Activated naive CD4-positive, alpha-beta T cell treated with anti-CD3 and anti-CD28 coated beads for 36 hours (primary cell): ENCODE results near the gene B3GALT4. TPM values are rescaled to one million over a fixed set of nuclear protein-coding genes. Genes with fewer than 3 reads are reported as not detected.

ENCODE experiments used
- CTCF ChIA-PET: fragments of 350-600 bp; sonication (Branson Sonifier 250); formaldehyde crosslinking; loops from one replicate; lab custom pipeline; 2021; ENCODE audit warnings: antibody characterized with exemption; lab: Charles Lee
- DNase-seq: peaks from one replicate; pipeline ENCODE4 v3.0.0-alpha.2; 2020
- H3K27ac Mint-ChIP-seq: one replicate; pipeline ENCODE4 v1.8.0; 2021; ENCODE audit warnings: mild to moderate bottlenecking, mixed read lengths
- H3K27me3 Mint-ChIP-seq: one replicate; pipeline ENCODE4 v1.8.0; 2021; ENCODE audit warnings: low read depth, mixed read lengths
- H3K36me3 Mint-ChIP-seq: one replicate; pipeline ENCODE4 v1.8.0; 2021; ENCODE audit warnings: low read depth, mixed read lengths
- H3K4me1 Mint-ChIP-seq: one replicate; pipeline ENCODE4 v1.8.0; 2021; ENCODE audit warnings: low read depth, mixed read lengths
- H3K4me3 Mint-ChIP-seq: one replicate; pipeline ENCODE4 v1.8.0; 2021; ENCODE audit warnings: mild to moderate bottlenecking, moderate library complexity, mixed read lengths
- H3K9me3 Mint-ChIP-seq: one replicate; pipeline ENCODE4 v1.8.0; 2021; ENCODE audit warnings: mixed read lengths
- intact Hi-C: fragments of 100-400 bp; cut with micrococcal nuclease; formaldehyde crosslinking; loops from one replicate; pipeline ENCODE4 v1.15.1; 2023
- total RNA-seq, 2 experiments: library from RNA; stranded (reverse); gene quantifications; one replicate each; pipeline ENCODE4 v1.2.3, GENCODE V29; 2021

B3GALT4 gene
- total RNA-seq, 2 experiments from 2014 or later: 4.4 TPM

DNA sequence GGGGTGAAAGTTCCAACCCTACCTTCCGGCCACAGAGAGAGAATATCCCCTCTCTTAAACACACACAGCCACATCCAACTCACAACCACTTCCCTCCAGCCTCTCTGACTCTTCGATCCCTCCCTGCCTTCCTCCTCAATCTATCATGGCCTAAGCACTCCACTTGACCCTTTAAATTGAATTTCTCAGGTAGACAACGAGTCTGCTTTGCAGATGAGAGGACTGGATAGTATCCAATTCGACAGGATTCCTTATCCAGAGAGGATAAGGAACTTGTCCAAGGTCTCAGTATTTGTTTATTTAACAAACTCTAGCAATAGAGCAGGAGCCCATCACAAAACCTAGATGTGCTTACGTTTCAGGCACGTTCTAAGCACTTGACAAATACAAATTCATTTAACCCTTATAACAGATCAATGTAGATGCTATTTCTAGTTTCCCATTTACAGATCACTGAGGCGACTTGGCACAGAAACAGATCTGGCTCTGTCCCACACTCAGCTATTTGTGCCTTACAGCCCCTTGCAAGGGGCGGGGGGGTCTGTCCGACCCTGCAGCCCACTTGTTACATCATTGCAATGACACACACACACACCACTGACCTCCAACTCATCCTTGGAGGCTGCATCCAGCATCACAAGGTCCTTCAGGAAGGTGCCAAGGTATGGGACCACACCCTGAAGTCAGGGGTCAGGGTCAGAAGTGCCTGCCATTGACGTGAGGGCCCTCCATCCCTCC, 17.3 kb downstream of the B3GALT4 start:
- intact Hi-C loops: no loop called here
- no peaks in the 10 kb centered on the region for H3K9me3 Mint-ChIP-seq
- peaks cover 28% of the 10 kb centered on the region for H3K4me1 Mint-ChIP-seq
- no peak for DNase-seq
- H3K27me3 Mint-ChIP-seq: no peaks in the 10 kb centered on the region
- no peak overlapping the region for H3K27ac Mint-ChIP-seq
- H3K36me3 Mint-ChIP-seq: peaks cover 10% of the 10 kb centered on the region
- CTCF ChIA-PET: no interaction called here
- H3K4me3 Mint-ChIP-seq: no peak overlapping the region

DNA sequence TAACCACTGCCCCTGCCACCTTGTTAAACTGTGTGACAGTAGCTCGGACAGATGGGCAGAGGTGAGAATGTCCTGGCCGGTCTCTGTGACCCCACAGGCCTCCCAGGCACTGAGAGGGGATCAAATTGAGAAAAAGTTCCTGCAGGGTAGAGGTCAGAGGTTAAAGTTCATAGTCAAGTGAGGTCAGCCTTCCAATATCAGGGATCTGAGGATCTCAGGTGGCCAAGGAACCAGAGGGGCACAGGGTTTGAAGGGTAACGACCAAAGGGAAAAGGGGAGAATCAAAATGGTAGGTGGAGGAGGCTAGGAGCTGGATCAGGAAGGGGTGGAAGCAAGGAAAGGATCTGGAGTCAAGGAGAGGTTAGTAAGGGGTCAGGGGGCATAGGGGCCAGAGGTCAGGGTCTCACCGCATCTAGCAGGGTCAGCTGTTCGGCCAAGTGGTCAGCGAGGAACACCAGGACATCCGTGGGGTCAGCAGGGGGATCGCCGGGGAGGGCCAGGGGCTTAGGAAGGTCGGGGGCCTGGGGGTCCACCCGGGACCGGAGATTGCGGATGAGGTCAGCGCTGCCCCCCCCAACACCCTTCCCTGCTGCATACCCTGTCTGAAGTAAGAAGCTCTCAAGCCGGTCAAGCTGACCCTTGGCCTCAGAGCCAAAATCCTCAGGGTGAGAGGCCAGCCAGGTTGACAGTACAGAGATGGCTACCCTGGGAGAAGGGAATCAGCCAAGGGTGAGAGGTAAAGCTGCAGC, 18.9 kb downstream of the B3GALT4 start:
- no peak overlapping the region for H3K4me3 Mint-ChIP-seq
- H3K4me1 Mint-ChIP-seq: peaks cover 27% of the 10 kb centered on the region
- peaks cover 23% of the 10 kb centered on the region for H3K36me3 Mint-ChIP-seq
- H3K9me3 Mint-ChIP-seq: no peaks in the 10 kb centered on the region
- DNase-seq: no peak
- no peaks in the 10 kb centered on the region for H3K27me3 Mint-ChIP-seq
- CTCF ChIA-PET: no interaction called here
- intact Hi-C loops: no loop called here
- H3K27ac Mint-ChIP-seq: no peak overlapping the region

DNA sequence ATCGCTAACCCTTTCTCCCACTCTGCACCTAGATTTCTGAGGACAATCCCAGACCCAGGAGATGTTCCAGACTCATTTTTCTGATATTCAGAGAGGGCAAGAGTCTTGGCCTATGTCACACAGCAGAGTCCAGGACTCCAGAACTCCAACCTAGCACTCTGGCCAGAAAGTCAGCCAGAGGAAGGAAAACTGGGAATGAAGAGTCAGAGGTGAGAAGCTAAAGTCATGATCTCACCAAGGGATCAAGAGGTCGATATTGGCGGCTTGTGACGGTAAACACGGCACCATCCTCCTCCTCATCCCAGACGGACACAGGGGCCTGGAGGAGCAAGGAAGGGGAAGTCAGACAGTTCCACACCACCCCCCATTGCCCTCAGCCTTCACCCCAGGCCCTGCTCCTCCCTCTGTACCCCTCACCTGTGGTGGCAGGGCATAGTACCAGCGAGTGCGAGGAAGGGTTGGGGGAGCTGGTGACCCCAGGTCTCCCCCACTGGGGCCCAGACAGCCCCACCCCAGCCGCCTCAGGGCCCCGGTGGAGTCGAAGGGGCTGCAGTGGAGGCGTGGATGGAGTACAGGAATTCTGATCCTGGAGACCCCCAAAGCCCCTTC, 20.0 kb downstream of the B3GALT4 start:
- peaks cover 19% of the 10 kb centered on the region for H3K36me3 Mint-ChIP-seq
- intact Hi-C loops: no loop called here
- no peak for DNase-seq
- H3K27ac Mint-ChIP-seq: peak overlapping the region; percentile 4
- H3K4me3 Mint-ChIP-seq: no peak overlapping the region
- no peaks in the 10 kb centered on the region for H3K9me3 Mint-ChIP-seq
- peaks cover 25% of the 10 kb centered on the region for H3K4me1 Mint-ChIP-seq
- H3K27me3 Mint-ChIP-seq: no peaks in the 10 kb centered on the region
- CTCF ChIA-PET: no interaction called here

DNA sequence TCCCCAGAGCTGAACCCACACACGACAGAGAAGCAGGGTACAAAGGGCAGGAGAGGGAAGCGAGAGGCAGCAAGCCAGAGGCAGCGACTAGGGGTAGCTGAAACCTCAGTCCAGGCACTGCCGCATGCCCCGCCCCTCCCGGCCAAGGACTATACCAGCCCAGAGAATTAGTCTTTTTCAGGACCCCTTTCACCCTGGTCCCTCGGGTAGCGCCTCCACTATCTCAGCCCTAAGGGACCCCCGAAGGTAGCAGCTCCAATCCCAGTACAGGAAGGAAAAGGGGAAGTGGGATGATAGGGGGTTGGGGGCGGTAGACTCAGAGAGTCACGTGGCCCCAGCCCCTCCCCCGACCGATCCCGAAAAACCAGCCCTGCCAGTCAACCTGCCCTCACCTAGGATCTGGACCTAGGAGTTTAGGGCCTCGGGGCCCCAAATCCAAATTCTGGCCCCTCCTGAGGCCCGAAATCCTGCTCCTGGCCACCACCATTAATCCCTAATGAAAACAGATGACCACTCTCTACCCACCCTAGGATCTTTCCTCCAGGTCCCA, 20.6 kb downstream of the B3GALT4 start:
- Mint-ChIP-seq H3K9me3 (no peaks in the 10 kb centered on the region), H3K4me1 (peaks cover 25% of the 10 kb centered on the region), H3K36me3 (peaks cover 22% of the 10 kb centered on the region), H3K4me3 (peak overlapping the region; percentile 32), H3K27me3 (no peaks in the 10 kb centered on the region), H3K27ac (no peak overlapping the region)
- CTCF ChIA-PET: interaction anchor here (1.0 kb wide), 1 partner anchor 20 kb away, joined by 4 read pairs; no protein-coding TSS in a partner anchor
- intact Hi-C loops: no loop called here
- DNase-seq: no peak

DNA sequence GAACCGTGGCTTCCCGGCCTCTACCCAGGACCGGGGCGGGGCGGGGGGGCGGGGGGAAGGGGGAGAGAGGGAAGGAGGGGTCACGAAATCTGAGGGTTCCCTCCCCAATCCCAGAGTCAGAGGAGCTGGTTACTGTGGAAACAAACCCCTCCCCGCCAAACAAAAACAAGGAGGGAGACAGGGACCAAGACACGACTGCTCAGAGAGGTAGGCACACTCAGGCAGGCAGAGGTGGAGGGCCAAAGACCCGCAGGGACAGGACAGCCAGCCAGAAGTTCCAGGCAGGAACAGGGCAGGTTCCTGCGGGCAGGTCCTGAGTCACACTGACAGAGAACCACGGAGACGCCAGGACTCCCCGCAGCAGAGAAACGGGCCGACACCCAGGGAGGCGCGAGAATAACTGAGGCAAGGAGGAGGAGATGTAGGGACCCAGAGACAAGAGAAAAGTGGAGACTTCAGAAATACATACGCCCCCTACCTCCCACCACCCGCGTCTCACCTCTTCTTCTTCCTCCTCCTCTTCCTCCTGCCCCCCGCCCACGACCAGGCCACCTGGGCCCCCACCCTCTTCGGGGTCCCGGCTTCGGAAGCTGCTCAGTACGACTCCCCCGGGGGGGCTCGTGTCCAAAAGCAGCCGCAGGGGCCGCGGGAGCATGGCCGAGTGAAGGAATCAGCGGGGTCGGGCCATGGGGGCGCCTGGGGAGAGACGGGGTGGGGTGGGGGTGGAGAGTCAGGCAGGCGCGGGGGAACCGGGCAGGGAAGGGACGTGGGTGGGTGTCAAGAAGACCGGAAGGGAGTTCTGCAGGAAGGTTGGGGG, 21.2 kb downstream of the B3GALT4 start:
- Mint-ChIP-seq H3K9me3 (no peaks in the 10 kb centered on the region), H3K27me3 (no peaks in the 10 kb centered on the region), H3K4me3 (peak overlapping the region; percentile 85), H3K4me1 (peaks cover 25% of the 10 kb centered on the region), H3K27ac (peak overlapping the region; percentile 98), H3K36me3 (peaks cover 21% of the 10 kb centered on the region)
- CTCF ChIA-PET: interaction anchor here (1.0 to 1.7 kb wide), 4 partner anchors 13 to 46 kb away, joined by 4 to 13 read pairs (median 5); partner anchors contain the start of genes RPS18 and VPS52
- peak; percentile 74 for DNase-seq
- intact Hi-C loops: loop anchor here (1.0 to 2.0 kb wide), 3 partner anchors 9 to 113 kb away; partner anchors contain the start of genes PFDN6, PHF1 and WDR46

DNA sequence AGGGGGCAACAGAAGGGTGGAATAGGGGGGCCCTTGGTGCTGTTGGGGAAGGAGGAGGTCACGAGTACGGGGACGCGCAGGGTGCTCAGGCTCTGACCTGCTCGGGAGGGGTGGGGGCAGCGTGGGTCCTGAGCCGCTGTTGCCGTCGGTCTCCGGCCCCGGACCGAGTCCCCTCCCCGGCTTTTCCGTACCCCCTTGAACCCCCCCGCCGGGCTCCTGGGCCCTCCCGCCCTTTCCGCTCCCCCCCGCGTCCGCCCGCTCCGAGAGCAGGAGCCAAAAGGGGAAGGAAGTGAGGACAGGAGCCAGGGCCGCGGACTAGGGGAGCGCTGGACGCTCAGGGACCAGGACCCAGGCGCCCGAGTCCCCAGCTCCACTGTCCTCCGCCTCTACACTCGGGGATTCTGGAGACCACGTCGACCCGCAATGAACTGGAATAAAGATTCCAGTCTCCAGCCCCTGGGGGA, 21.9 kb downstream of the B3GALT4 start, which contains the start of gene RGL2:
RGL2 (minus strand) TSS at position 170 of the 464 bp plus-strand sequence. CDS start 332 bp downstream, outside the sequence.
- intact Hi-C loops: loop anchor here (1.0 to 2.0 kb wide), 9 partner anchors 10 to 112 kb away; partner anchors contain the start of genes B3GALT4, PFDN6, PHF1 and RXRB
- Mint-ChIP-seq H3K27me3 (no peaks in the 10 kb centered on the region), H3K27ac (peak within 1 kb of the TSS; percentile 98), H3K4me3 (peak within 1 kb of the TSS; percentile 85), H3K9me3 (no peaks in the 10 kb centered on the region), H3K4me1 (peaks cover 28% of the 10 kb centered on the region), H3K36me3 (peaks cover 24% of the 10 kb centered on the region)
- CTCF ChIA-PET: interaction anchor here (0.6 to 1.7 kb wide), 7 partner anchors 10 to 49 kb away, joined by 3 to 13 read pairs (median 4); partner anchors contain the start of genes RPS18, VPS52 and WDR46
- DNase-seq: peak; percentile 77

DNA sequence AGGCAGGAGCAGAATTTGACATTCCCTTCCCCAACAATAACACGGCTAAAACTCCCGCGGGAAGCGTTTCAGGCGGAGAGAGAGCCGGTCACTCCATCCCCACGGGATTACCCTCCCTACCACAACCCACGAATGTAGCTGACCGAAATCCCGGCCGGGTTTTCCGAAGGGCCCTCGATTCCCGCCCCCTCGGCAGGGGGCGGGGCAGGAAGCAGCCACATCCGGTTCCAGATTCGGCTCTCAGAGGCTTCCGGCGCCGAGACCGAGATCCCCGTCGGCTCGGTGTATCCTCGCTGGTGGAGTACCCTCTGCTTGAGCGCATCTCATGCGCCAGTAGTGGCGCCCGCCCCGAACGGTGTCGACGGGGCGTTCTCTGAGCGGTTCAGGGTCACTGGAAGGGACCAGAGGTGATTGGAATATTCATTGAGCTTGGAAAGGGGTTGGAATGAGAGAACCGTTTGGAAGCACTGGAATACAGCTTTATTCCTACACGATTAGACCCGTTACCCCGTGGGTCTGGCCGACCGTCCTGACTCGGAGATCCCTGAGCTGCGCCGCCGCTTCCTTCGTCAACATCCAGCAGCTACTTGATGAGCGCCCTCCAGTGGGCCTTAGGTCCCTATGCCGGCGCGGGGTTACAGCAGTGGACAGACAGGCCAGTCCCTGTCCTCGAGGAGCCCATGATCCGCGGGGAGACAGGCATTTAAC, 22.5 kb downstream of the B3GALT4 start:
- H3K27ac Mint-ChIP-seq: peak overlapping the region; percentile 98
- CTCF ChIA-PET: interaction anchor here (0.6 to 1.7 kb wide), 8 partner anchors 10 to 49 kb away, joined by 3 to 13 read pairs (median 4); partner anchors contain the start of genes RPS18, VPS52 and WDR46
- peaks cover 26% of the 10 kb centered on the region for H3K36me3 Mint-ChIP-seq
- H3K4me1 Mint-ChIP-seq: peaks cover 29% of the 10 kb centered on the region
- no peaks in the 10 kb centered on the region for H3K27me3 Mint-ChIP-seq
- intact Hi-C loops: loop anchor here (1.0 to 2.0 kb wide), 8 partner anchors 15 to 111 kb away; partner anchors contain the start of genes B3GALT4, PHF1, RXRB and SLC39A7
- peak overlapping the region; percentile 85 for H3K4me3 Mint-ChIP-seq
- DNase-seq: peak; percentile 96
- H3K9me3 Mint-ChIP-seq: no peaks in the 10 kb centered on the region

DNA sequence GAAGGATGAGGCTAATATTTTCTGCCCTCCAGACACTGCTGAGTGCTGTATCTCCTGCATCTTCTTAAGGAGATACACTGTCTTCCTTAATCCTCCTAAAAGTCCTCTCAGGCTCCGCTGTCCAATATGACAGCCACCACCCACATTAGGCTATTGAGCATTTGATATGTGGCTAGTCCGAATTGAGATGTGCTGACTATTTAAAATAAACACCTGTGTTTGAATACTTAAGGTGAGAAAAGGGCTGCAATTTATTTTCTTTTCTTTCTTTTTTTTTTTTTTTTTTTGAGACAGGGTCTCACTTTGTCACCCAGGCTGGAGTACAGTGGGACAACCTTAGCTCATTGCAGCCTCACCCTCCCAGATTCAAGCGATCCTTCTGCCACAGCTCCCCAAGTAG, 25.0 kb downstream of the B3GALT4 start:
- Mint-ChIP-seq H3K27me3 (no peaks in the 10 kb centered on the region), H3K36me3 (peaks cover 33% of the 10 kb centered on the region), H3K27ac (no peak overlapping the region), H3K4me1 (peaks cover 44% of the 10 kb centered on the region), H3K9me3 (no peaks in the 10 kb centered on the region), H3K4me3 (no peak overlapping the region)
- intact Hi-C loops: no loop called here
- no peak for DNase-seq
- CTCF ChIA-PET: interaction anchor here (1.9 kb wide), 1 partner anchor 9 kb away, joined by 5 read pairs; no protein-coding TSS in a partner anchor

DNA sequence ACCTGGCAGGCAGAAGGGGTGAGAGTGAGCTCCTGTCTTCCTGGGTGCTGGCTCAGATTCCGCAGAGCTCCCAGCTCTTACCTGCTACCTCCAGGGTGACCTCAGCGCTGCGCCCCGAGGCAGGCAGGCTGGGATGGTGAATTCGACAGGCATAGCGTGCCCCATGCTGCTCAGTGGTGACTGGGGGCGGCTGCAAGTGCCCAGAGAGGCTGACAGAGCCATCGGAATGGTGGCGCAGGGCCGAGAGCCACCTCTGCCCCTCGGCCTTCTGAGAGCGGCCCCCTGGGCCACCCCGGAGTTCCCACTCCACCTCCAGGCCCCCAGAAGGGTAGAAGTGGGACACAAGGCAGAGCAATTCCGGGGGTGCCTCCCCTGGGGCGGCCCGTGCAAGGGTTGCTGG, 27.3 kb downstream of the B3GALT4 start:
- Mint-ChIP-seq H3K4me3 (no peak overlapping the region), H3K36me3 (peaks cover 42% of the 10 kb centered on the region), H3K9me3 (no peaks in the 10 kb centered on the region), H3K27me3 (no peaks in the 10 kb centered on the region), H3K4me1 (peaks cover 44% of the 10 kb centered on the region), H3K27ac (peak overlapping the region; percentile 65)
- intact Hi-C loops: no loop called here
- CTCF ChIA-PET: no interaction called here
- DNase-seq: no peak

DNA sequence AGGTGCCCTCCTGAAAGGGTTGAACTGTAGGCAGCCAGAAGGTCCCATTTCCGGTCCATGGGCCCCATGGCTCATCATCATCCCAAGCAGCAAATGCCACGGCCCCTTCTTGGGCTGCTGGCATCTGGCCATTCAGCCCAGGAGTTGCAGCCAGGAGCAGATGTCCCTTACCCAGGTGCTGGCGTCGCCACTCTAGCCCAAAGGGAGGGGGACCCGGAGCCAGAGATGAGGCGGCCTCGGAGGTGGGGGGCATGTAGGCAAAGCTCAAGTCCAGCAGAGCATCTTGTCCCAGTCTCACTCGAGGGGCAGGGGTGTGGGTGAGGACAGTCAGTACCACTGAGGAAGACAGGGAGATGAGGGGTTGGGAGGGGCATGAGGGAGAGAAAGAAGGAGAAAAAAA, 28.1 kb downstream of the B3GALT4 start:
- H3K4me3 Mint-ChIP-seq: no peak overlapping the region
- H3K27ac Mint-ChIP-seq: peak overlapping the region; percentile 30
- H3K9me3 Mint-ChIP-seq: no peaks in the 10 kb centered on the region
- peaks cover 40% of the 10 kb centered on the region for H3K4me1 Mint-ChIP-seq
- H3K36me3 Mint-ChIP-seq: peaks cover 34% of the 10 kb centered on the region
- DNase-seq: no peak
- no peaks in the 10 kb centered on the region for H3K27me3 Mint-ChIP-seq
- CTCF ChIA-PET: no interaction called here
- intact Hi-C loops: no loop called here
